HepG2 (cell line): ENCODE data around the gene ARHGAP35. TPM values are rescaled to one million over a fixed set of nuclear protein-coding genes. Genes with fewer than 3 reads are reported as not detected.
A peak's percentile ranks its signal among the peaks of the same experiment; 100 is the strongest.

Experiments
- EP300 ChIP-seq, 3 experiments: sonication (generic) in 1 of 3; formaldehyde crosslinking in 1 of 3; IDR thresholded peaks; 2 replicates each; pipeline versions ENCODE4 v1.5.1 to v1.6.1; 2011 to 2020; ENCODE audit warnings: low read depth in 2 of 3, low read length in 2 of 3, borderline replicate concordance in 1 of 3, improper control_type of control experiment in 1 of 3, mild to moderate bottlenecking in 1 of 3, missing genetic modification reagents in 1 of 3, moderate library complexity in 1 of 3
- FOXA1 ChIP-seq, 2 experiments: fragments of 450-650 bp in 1 of 2; sonication (generic) in 1 of 2; formaldehyde crosslinking in 1 of 2; IDR thresholded peaks; 2 replicates each; pipeline versions ENCODE4 v1.4.0 to v1.6.1; 2016 to 2020; ENCODE audit warnings: missing genetic modification reagents in 1 of 2
- HMG20A ChIP-seq: IDR thresholded peaks from 2 replicates; pipeline ENCODE4 v1.6.1; 2016; ENCODE audit warnings: borderline replicate concordance
- HMG20B ChIP-seq: conservative IDR thresholded peaks from 2 replicates; pipeline ENCODE4 v1.6.1; 2016; ENCODE audit warnings: missing genetic modification reagents, missing compliant biosample characterization
- HNF4G ChIP-seq, 2 experiments: sonication (generic) in 1 of 2; formaldehyde crosslinking in 1 of 2; IDR thresholded peaks; 2 replicates each; pipeline versions ENCODE4 v1.4.0 to v1.6.1; 2011 to 2020; ENCODE audit warnings: borderline replicate concordance in 2 of 2, low read depth in 2 of 2, mild to moderate bottlenecking in 2 of 2, low read length in 1 of 2, missing genetic modification reagents in 1 of 2, moderate library complexity in 1 of 2
- KLF13 ChIP-seq: sonication (generic); formaldehyde crosslinking; IDR thresholded peaks from 2 replicates; pipeline ENCODE4 v1.4.0; 2020; ENCODE audit warnings: mild to moderate bottlenecking, missing genetic modification reagents
- KMT2A ChIP-seq: sonication (generic); formaldehyde crosslinking; IDR thresholded peaks from 2 replicates; pipeline ENCODE4 v1.4.0; 2020; ENCODE audit warnings: missing genetic modification reagents
- MAFF ChIP-seq: IDR thresholded peaks from 2 replicates; pipeline ENCODE4 v1.6.1; 2011; ENCODE audit warnings: low read depth, low read length, improper control_type of control experiment
- NFKBIZ ChIP-seq: IDR thresholded peaks from 2 replicates; pipeline ENCODE4 v1.6.1; 2018; ENCODE audit warnings: missing genetic modification reagents, missing compliant biosample characterization
- PHF8 ChIP-seq: sonication (generic); formaldehyde crosslinking; IDR thresholded peaks from 2 replicates; pipeline ENCODE4 v1.5.0; 2020; ENCODE audit warnings: missing genetic modification reagents
- ZBTB20 ChIP-seq: sonication (generic); formaldehyde crosslinking; IDR thresholded peaks from 2 replicates; pipeline ENCODE4 v1.8.1; 2023; ENCODE audit warnings: missing genetic modification reagents, low read depth, mild to moderate bottlenecking, borderline replicate concordance
- ZFP41 ChIP-seq: sonication (generic); formaldehyde crosslinking; IDR thresholded peaks from 2 replicates; pipeline ENCODE4 v1.4.0; 2020; ENCODE audit warnings: mild to moderate bottlenecking, missing genetic modification reagents, borderline replicate concordance
- ZIK1 ChIP-seq: sonication (generic); formaldehyde crosslinking; IDR thresholded peaks from 2 replicates; pipeline ENCODE4 v1.5.0; 2020; ENCODE audit warnings: mild to moderate bottlenecking, low read depth, missing genetic modification reagents, borderline replicate concordance
- ZNF552 ChIP-seq: sonication (generic); formaldehyde crosslinking; IDR thresholded peaks from 2 replicates; pipeline ENCODE4 v1.9.0; 2022; ENCODE audit warnings: missing genetic modification reagents, mild to moderate bottlenecking, borderline replicate concordance
- ZNF605 ChIP-seq: sonication (generic); formaldehyde crosslinking; IDR thresholded peaks from 2 replicates; pipeline ENCODE4 v1.8.0; 2022; ENCODE audit warnings: mild to moderate bottlenecking, missing genetic modification reagents
- ZNF672 ChIP-seq: sonication (generic); formaldehyde crosslinking; IDR thresholded peaks from 2 replicates; pipeline ENCODE4 v1.8.1; 2022; ENCODE audit warnings: missing genetic modification reagents
- ZNF75D ChIP-seq: sonication (generic); formaldehyde crosslinking; IDR thresholded peaks from 2 replicates; pipeline ENCODE4 v1.8.1; 2023; ENCODE audit warnings: missing genetic modification reagents, mild to moderate bottlenecking, borderline replicate concordance
- ZSCAN22 ChIP-seq: sonication (generic); formaldehyde crosslinking; IDR thresholded peaks from 2 replicates; pipeline ENCODE4 v1.4.0; 2020; ENCODE audit warnings: mild to moderate bottlenecking, missing genetic modification reagents
- polyA plus RNA-seq, 8 experiments: library from polyadenylated mRNA; depleted of rRNA in 3 of 8; stranded (reverse) in 7 of 8; unstranded in 1 of 8; fragments of >200 nt; fragmentation: Illumina TruSeq in 4 of 8; extraction: Trizol in 4 of 8; gene quantifications; 2 replicates each; pipeline versions ENCODE4 v1.2.1 to v1.2.3, GENCODE V29; 2011 to 2016; ENCODE audit warnings: low read depth in 4 of 8, missing spikeins in 1 of 8, mixed read lengths in 1 of 8; ENCODE audit not compliant: insufficient read depth in 1 of 8
- total RNA-seq, 5 experiments: library from RNA; depleted of rRNA; stranded (reverse); fragments of >200 nt; fragmentation: Illumina TruSeq; extraction: Trizol; gene quantifications; 2 replicates each; pipeline ENCODE4 v1.2.3, GENCODE V29; 2016; ENCODE audit warnings: low read depth in 1 of 5
- TF ChIP-seq, protein P1 (sequence below): sonication (generic); formaldehyde crosslinking; IDR thresholded peaks from 2 replicates; pipeline ENCODE4 v1.4.0; 2020; ENCODE audit warnings: mild to moderate bottlenecking, missing genetic modification reagents, borderline replicate concordance
- TF ChIP-seq, protein P2 (sequence below): IDR thresholded peaks from 2 replicates; pipeline ENCODE4 v1.6.1; 2012; ENCODE audit warnings: low read length, improper control_type of control experiment

ARHGAP35 gene
- total and polyA plus RNA-seq, 2 of the 13 experiments (the other 11 are each of a cell fraction or from before 2014, with no cell fraction given), result 30.1 to 30.2 TPM

DNA sequence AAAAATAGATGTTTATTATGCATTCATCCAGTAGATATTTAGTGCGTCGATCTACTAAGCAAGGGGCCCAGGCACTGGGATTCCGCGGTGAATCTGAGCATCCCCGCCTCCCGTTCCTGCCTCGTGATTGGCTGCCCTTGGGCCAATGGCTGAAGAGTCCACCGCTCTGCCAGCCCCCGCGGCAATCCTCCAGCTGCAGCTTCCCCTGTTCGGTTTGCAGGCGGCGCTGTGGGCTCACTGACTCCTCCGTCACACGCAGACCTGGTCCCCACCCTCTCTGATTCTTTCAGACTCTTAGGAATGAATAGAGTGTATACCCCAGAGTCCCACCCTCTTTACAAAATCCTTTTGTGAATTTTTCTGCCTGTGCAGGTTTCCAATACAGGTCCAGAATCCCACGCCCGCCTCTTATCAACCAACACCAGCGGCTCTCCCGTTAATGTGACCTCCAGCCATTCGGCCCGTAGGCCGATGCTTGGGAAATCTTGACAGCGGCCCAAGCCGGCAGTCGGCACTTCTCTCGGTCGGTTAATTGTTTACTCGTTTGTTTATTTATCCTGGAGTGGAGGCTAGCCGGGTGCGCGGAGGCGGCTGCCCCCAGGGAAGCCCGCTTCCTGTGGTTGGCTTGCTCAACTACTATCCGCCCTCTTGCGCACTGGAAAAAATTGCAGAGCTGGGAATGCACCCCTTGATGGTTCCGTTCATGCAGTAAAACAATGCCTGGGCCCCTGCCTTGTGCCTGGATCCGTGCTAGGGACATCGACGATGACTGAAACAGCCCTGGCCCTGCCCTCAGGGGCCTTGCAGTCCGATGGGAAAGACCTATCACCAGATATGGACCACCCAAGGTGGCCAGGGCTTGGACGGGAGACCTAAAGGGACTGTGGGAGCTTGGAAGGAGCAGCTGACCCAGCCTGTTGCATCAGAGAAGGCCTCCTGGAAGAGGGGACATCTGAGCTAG lies 4.5 kb upstream of the ARHGAP35 start (continued):
- TF ChIP-seq HMG20B, result no peak
- no peak for TF ChIP-seq KLF13 (CRISPR knock-in tag)
- no peak for TF ChIP-seq FOXA1 (IDR thresholded peaks at IDR 0.05)
- 0 out of 2 replicates have a peak, but pooled peaks have one; percentile 15 for TF ChIP-seq FOXA1 (CRISPR knock-in tag; IDR thresholded peaks at IDR 0.05)
- peak; percentile 14 for TF ChIP-seq ZNF605
- no peak for TF ChIP-seq ZNF75D (CRISPR knock-in tag)
- no peak for TF ChIP-seq MAFF
- TF ChIP-seq ZFP41, result no peak
- TF ChIP-seq ZNF672 (CRISPR knock-in tag), result no peak
- no peak for TF ChIP-seq ZSCAN22 (CRISPR knock-in tag)
- no peak for TF ChIP-seq EP300 (IDR thresholded peaks at IDR 0.05; ENCODE audit: low read depth in 2 of 2, low read length in 2 of 2)
- TF ChIP-seq EP300 (CRISPR knock-in tag; IDR thresholded peaks at IDR 0.05; ENCODE audit: borderline replicate concordance), result 0 out of 2 replicates have a peak, but pooled peaks have one; percentile 56
- TF ChIP-seq ZIK1 (CRISPR knock-in tag), result no peak
- TF ChIP-seq, protein P1, sequence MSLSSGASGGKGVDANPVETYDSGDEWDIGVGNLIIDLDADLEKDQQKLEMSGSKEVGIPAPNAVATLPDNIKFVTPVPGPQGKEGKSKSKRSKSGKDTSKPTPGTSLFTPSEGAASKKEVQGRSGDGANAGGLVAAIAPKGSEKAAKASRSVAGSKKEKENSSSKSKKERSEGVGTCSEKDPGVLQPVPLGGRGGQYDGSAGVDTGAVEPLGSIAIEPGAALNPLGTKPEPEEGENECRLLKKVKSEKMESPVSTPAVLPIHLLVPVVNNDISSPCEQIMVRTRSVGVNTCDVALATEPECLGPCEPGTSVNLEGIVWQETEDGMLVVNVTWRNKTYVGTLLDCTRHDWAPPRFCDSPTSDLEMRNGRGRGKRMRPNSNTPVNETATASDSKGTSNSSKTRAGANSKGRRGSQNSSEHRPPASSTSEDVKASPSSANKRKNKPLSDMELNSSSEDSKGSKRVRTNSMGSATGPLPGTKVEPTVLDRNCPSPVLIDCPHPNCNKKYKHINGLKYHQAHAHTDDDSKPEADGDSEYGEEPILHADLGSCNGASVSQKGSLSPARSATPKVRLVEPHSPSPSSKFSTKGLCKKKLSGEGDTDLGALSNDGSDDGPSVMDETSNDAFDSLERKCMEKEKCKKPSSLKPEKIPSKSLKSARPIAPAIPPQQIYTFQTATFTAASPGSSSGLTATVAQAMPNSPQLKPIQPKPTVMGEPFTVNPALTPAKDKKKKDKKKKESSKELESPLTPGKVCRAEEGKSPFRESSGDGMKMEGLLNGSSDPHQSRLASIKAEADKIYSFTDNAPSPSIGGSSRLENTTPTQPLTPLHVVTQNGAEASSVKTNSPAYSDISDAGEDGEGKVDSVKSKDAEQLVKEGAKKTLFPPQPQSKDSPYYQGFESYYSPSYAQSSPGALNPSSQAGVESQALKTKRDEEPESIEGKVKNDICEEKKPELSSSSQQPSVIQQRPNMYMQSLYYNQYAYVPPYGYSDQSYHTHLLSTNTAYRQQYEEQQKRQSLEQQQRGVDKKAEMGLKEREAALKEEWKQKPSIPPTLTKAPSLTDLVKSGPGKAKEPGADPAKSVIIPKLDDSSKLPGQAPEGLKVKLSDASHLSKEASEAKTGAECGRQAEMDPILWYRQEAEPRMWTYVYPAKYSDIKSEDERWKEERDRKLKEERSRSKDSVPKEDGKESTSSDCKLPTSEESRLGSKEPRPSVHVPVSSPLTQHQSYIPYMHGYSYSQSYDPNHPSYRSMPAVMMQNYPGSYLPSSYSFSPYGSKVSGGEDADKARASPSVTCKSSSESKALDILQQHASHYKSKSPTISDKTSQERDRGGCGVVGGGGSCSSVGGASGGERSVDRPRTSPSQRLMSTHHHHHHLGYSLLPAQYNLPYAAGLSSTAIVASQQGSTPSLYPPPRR, result no peak
- TF ChIP-seq NFKBIZ (CRISPR knock-in tag), result no peak
- 0 out of 2 replicates have a peak, but pooled peaks have one; percentile 34 for TF ChIP-seq PHF8 (CRISPR knock-in tag)
- TF ChIP-seq HMG20A (CRISPR knock-in tag), result no peak
- TF ChIP-seq ZBTB20 (CRISPR knock-in tag), result peak; percentile 51; the same call in 1 of the 2 replicates
- no peak for TF ChIP-seq ZNF552 (CRISPR knock-in tag)
- TF ChIP-seq KMT2A (CRISPR knock-in tag), result peak; percentile 55; the same call in 1 of the 2 replicates
- TF ChIP-seq, protein P2, sequence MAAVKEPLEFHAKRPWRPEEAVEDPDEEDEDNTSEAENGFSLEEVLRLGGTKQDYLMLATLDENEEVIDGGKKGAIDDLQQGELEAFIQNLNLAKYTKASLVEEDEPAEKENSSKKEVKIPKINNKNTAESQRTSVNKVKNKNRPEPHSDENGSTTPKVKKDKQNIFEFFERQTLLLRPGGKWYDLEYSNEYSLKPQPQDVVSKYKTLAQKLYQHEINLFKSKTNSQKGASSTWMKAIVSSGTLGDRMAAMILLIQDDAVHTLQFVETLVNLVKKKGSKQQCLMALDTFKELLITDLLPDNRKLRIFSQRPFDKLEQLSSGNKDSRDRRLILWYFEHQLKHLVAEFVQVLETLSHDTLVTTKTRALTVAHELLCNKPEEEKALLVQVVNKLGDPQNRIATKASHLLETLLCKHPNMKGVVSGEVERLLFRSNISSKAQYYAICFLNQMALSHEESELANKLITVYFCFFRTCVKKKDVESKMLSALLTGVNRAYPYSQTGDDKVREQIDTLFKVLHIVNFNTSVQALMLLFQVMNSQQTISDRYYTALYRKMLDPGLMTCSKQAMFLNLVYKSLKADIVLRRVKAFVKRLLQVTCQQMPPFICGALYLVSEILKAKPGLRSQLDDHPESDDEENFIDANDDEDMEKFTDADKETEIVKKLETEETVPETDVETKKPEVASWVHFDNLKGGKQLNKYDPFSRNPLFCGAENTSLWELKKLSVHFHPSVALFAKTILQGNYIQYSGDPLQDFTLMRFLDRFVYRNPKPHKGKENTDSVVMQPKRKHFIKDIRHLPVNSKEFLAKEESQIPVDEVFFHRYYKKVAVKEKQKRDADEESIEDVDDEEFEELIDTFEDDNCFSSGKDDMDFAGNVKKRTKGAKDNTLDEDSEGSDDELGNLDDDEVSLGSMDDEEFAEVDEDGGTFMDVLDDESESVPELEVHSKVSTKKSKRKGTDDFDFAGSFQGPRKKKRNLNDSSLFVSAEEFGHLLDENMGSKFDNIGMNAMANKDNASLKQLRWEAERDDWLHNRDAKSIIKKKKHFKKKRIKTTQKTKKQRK, result no peak
- no peak for TF ChIP-seq HNF4G (IDR thresholded peaks at IDR 0.05; ENCODE audit: borderline replicate concordance, low read depth, low read length)
- no peak for TF ChIP-seq HNF4G (CRISPR knock-in tag; IDR thresholded peaks at IDR 0.05; ENCODE audit: borderline replicate concordance, low read depth)
